ENCODE measurements around the gene PLCD4.

The PLCD4 gene

GRCh38 chr2:218671654-218672566 lies 64.2 kb downstream of the PLCD4 start, which contains the start of the genes RNF25 and STK36:
TSS of gene RNF25 (minus strand) at chr2:218672002. CDS start at chr2:218671970, 32 bp downstream.
TSS of gene STK36 (plus strand) at chr2:218672086. CDS start at chr2:218672830, 744 bp downstream.
- no peaks in the 10 kb centered on the region for H3K27me3 Mint-ChIP-seq
- DNase-seq: peak; percentile 74 to 83
- H3K4me3 Mint-ChIP-seq: peak within 1 kb of the TSS; percentile 97 to 100
- H3K4me1 Mint-ChIP-seq: peaks cover 33% of the 10 kb centered on the region
- no peaks in the 10 kb centered on the region for H3K9me3 Mint-ChIP-seq
- peak within 1 kb of the TSS; percentile 97 to 98 for H3K27ac Mint-ChIP-seq
- peak; percentile 99 for ATAC-seq

GRCh38 chr2:218679119-218679518 lies 71.4 kb downstream of the PLCD4 start:
- no peaks in the 10 kb centered on the region for H3K9me3 Mint-ChIP-seq
- ATAC-seq (no peak), DNase-seq (no peak)
- H3K27me3 Mint-ChIP-seq: no peaks in the 10 kb centered on the region
- H3K4me1 Mint-ChIP-seq: peaks cover under 1% of the 10 kb centered on the region
- H3K4me3 Mint-ChIP-seq: no peak overlapping the region
- H3K27ac Mint-ChIP-seq: no peak overlapping the region

GRCh38 chr2:218680061-218680460 lies 72.4 kb downstream of the PLCD4 start:
- H3K27me3 Mint-ChIP-seq: no peaks in the 10 kb centered on the region
- no peak overlapping the region for H3K4me3 Mint-ChIP-seq
- H3K9me3 Mint-ChIP-seq: no peaks in the 10 kb centered on the region
- no peak for ATAC-seq
- DNase-seq: no peak
- H3K27ac Mint-ChIP-seq: no peak overlapping the region
- H3K4me1 Mint-ChIP-seq: no peaks in the 10 kb centered on the region

All from stimulated activated naive CD8-positive, alpha-beta T cell treated with anti-CD3 and anti-CD28 coated beads, Interleukin-15, amount 100 ng/mL, for 72 hours (primary cell).